Caki2 (cell line): Measurements from ENCODE around the gene HOXC12. TPM values are rescaled to one million over a fixed set of nuclear protein-coding genes. Genes with fewer than 3 reads are reported as not detected.
A peak's percentile ranks its signal among the peaks of the same experiment; 100 is the strongest.

ENCODE experiments used
- DNase-seq: peaks from one replicate; pipeline ENCODE4 v3.0.0-alpha.2; 2015; ENCODE audit warnings: low read depth
- in situ Hi-C: cut with HindIII; loops from 2 replicates; pipeline ENCODE4 v1.10.0; 2016; ENCODE audit warnings: low sequenced_read_pairs, low pct_unique_long_range_greater_than_20kb, mixed read lengths
- total RNA-seq: library from RNA; depleted of rRNA; stranded (reverse); fragments of >200 nt; shearing (Covaris generic); gene quantifications from 2 replicates; pipeline ENCODE4 v1.2.3, GENCODE V29; 2014; ENCODE audit warnings: low replicate concordance

HOXC12 gene
- total RNA-seq, 1 experiment from 2014 or later, result not detected

DNA sequence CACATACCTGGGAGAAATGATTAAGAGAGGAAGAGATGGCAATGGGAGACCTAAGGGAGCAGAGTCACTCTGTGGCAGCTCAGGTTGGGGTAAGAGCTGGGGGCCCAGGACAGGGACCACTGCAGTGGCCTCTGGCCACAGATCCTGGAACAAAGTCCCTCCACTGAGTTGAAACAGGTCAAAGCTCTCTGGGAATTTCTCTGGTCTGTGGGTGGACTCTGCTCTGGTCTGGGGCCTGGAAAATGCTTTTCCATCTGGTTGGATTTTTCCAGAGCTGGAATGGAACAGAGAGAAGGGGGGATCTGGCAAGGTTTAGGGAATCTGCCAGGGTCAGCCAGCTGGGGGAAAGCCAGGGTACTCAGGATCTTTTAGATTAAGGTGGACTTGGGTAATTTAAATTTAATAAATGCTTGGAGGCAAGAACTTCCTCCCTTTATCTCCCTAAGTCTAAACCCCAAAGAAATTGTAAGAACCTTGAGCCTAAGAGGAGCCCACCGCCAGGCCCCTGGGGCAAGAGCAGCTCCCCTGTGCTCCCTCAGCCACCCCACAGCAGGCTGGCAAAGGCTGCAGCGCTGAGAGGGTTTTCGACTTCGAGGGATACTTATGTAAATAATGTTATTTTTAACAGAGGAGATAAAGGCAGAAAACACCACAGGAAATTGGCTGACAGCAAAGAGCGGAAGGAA, 34.0 kb downstream of the HOXC12 start:
- in situ Hi-C loops, result no loop called here
- DNase-seq, result no peak

DNA sequence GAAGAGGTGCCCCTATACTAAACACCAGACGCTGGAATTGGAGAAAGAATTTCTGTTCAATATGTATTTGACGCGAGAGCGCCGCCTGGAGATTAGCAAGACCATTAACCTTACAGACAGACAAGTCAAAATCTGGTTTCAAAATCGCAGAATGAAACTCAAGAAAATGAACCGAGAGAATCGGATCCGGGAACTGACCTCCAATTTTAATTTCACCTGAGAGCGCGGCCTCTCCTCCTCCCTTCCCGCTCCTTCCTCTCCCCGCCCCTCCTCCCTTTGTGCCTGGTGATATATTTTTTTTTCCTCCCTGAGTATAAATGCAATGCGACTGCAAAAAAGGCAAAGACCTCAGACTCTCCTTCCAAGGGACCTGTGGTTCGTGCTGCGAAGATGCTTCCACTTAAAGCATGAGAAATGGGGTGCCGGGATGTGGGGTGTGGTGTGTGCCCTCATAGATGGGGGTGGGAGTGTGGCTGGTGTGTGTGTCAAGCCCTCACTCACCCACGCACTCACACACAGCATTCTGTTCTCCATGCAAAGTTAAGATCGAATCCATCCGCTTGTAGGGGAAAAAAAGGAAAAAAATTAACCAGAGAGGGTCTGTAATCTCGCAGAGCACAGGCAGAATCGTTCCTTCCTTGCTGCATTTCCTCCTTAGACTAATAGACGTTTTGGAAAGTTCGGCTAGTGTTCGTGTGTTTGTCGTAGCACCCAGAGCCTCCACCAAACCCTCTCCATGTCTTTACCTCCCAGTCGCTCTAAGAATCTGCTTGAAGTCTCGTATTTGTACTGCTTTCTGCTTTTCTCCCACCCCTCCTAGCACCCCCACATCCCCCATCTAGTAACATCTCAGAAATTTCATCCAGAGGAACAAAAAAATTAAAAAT, 34.8 kb downstream of the HOXC12 start:
- DNase-seq, result no peak
- in situ Hi-C loops, result no loop called here

DNA sequence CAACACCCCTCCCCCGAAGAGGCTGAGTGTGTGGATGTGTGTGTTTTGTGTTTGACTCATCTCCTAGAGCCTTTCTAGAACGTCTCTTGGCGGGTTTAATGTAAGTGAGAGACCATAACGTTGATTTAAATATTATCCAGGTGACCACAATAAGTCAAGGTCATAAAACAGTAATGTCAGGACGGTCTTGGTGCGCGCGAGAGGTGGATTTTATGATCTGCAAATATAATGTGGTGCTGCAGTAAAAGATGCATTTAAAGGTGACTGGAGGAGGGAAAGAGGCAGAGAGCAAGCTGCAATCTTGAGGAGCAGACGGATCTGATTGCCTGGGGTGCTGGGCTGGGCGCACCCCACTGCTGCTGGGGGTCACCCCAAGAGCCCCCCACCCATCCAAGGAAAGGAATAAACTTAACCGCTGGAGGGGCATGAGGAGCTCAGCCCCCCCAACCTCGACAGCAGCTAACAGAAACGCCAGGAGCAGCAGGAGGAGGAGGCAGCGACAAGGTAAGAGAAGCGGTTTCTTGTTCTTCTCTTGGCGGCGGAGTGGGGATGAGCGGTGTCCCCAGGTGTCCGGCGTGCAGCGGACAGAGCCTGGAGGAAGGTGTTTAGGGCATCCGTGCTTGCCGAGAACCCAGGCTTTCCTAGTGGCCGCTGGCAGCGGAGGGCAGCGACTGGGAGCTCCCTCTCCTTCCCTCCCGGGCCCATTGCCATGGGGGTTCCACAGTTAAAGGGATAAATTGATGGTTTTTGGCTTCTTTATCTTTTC, 35.8 kb downstream of the HOXC12 start:
- DNase-seq, result no peak
- in situ Hi-C loops, result no loop called here

DNA sequence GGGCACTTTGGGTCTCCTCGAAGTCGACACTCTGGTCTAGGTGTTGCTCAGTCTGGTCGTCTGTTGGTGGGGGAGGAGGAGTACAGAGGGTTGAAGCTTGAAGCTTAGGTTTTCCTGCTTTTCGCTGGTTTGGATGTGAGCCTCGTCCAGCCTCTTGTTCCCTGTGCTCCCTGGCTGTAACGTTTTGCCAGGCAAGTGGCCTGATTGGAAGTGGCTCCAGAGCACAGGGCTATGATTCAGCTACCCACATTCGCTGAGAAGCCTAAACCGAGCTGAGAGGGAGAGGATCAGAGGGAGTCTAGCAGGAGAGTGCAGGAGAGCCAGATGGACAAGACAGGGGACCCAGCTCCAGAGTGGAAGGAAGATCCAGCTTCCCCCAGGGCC, 36.4 kb downstream of the HOXC12 start:
- in situ Hi-C loops, result no loop called here
- no peak for DNase-seq

DNA sequence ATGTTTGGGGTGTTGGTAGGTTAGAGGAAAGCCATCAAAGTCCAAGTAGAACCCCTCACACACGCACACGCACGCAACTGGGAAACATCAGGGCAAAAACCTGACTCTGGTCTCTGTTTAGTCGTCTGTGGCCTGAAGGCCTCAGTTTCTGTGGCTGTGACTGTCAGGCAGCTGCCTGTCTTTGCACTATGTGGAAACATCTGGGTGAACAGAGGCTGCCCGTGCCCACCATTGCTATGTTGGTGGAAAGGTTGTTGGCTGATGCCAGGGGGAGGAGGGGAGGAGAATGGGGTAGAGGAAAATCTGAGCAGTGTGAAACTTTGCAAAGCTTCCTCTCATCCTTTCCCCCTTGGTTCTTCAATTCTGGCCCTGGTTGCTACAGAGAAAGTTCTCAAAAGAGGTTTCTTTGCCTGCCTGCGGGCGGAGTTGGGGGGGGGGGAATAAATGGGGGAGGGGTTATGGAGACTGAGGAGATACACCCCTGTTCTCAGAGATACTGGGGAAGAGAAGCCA, 37.7 kb downstream of the HOXC12 start:
- in situ Hi-C loops, result no loop called here
- DNase-seq, result no peak

DNA sequence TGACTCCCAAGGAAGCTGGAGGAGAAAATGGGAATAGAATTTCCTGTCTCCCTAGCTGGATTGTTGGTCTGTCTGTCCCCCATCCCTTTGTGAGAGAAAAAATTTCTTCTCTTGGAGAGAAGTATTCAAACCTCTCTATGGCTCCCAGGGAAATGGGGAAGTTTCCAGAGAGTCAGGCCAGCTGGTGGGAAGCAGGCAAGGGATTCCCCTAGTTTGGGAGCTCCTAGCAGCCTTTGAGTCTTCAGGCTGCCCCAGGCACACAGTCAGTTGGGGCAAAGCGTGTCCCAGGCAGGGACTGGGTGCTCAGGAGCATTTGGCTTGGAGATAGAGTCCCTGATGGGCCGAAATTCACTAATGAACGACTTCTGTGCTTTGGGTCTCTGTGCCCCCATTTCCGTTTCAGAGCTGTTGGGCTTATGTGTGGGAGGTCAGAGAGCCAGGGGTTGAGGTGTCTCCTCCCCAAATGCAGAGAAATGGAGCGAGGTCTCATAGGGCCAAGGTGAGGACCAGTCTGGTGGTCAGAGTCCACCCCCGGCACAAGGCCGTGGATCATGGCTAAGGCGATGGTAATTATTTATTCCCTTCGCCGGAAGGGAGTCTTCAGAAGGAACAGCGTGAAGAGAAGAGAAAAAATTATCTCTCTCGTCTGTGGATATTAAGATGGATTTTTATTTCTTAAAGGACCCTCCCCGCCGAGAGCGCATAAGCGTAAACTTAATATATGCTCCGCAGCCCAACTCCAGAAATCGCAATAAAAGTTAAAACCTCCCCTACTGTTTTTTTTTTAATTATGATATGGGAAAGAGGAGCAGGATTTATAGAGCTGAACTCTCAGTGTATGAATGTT, 38.7 kb downstream of the HOXC12 start:
- in situ Hi-C loops, result no loop called here
- DNase-seq, result no peak

DNA sequence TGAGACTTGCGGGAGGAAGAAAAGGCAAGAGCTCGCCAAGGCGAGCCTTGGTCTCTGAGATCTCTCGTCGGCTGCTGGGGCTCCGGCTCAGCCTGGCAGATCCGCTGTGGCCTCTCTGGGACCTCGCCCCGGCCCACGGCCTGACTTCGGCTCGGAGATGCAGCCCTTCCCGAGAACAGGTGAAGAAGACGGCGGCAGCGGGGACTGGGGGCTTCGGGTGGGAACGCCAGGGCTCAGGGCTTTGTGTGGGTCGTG, 39.2 kb downstream of the HOXC12 start:
- no peak for DNase-seq

DNA sequence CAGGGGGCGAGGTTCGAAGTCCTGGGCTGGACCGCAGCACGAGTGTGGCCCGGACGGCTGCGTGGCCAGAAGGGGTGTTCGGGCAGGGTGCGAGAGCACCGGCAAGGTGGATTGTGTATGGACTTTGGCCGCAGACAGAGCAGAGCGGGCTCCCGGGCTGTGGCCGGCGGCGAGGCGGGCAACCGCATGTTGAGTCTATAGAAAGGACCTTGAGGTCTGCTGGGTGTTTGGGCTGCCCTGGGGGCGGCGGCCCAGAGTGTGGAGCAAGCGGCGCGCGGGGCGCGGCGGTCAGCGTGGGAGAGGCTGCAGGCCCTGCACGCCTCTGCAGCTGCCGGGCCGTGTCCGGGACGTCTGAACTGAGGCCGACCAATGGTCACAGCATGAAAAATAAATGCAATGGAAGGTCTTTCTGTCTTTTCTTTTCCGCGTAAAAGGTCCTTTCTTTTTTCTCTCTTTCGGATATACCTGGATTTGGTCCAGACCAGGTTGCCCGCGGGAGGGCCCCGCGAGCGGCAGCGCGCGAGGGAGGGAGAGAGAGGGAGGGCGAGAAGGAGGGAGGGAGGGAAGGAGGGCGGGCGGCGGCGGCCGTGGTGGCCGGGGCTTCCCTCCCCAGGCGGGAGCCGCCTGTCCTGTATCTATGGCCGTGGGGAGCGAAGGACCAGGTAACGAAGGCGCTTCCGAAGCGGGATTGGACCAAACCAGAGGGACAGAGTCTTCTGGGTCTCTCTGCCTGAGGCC, 39.7 kb downstream of the HOXC12 start:
- peak; percentile 70 for DNase-seq
- in situ Hi-C loops, result no loop called here

More for the DNA sequence above, 39.2 kb downstream of the HOXC12 start:
- in situ Hi-C loops, result no loop called here

DNA sequence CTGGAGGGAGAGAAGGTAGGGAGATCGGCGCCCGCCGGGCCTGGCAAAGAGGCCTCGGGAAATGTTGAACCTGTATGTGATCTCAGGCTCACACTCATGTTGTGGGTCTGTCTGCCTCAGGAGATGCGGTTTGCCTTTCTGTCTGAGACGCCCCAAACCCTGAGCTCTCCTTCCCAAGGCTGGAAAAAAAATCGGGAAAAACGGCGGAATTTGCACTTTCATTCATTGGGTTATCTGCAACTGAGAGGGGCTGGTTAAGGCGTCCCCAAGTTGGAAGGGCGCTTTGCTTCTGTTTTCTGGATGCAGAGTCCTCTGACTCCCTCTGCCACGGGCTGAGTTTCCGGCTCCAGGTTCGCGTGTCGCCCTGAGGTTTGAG, 40.3 kb downstream of the HOXC12 start:
- peak; percentile 61 for DNase-seq
- in situ Hi-C loops, result no loop called here

DNA sequence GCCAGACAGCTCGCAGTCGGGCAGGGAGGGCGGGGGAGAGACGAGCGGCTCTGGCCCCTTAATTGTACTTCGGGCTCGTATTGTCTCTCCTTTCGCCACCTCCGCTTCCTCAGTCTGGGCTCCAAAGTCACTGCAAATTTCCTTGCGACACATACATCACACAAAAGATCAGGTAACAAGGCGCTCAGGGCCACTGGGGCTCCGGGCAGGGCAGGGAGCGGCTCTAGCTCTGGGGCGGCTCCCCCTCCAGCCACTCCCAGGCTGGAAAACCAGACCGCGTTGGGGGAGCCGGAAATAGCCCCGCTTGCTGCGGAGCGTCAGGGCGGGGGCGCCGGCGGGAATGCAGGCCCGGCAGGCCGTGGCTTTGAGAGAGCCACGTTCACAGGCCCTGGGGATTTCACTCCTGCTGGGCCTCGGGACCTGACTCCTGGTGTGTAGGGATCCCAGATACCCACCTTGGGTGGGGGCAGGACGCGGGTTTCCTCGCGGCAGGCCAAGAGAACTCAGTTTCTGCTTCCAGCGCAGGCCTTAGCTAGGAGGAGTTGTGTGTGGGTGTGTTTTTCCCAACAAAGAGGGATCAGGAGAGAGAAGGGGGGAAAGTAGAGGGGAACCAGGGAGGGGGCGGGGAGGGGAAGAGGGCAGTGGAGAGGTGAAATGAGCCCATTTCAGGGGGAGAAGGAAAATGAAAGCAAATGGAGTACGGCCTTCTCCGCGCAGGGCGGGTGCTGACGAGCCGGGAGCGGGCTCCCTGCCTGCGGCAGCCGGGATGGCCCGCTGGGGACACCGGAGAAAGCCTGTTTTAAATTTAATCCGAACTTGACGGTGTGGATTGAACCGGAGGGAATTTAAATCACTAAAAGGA, 40.9 kb downstream of the HOXC12 start:
- peak; percentile 86 for DNase-seq
- in situ Hi-C loops, result no loop called here

DNA sequence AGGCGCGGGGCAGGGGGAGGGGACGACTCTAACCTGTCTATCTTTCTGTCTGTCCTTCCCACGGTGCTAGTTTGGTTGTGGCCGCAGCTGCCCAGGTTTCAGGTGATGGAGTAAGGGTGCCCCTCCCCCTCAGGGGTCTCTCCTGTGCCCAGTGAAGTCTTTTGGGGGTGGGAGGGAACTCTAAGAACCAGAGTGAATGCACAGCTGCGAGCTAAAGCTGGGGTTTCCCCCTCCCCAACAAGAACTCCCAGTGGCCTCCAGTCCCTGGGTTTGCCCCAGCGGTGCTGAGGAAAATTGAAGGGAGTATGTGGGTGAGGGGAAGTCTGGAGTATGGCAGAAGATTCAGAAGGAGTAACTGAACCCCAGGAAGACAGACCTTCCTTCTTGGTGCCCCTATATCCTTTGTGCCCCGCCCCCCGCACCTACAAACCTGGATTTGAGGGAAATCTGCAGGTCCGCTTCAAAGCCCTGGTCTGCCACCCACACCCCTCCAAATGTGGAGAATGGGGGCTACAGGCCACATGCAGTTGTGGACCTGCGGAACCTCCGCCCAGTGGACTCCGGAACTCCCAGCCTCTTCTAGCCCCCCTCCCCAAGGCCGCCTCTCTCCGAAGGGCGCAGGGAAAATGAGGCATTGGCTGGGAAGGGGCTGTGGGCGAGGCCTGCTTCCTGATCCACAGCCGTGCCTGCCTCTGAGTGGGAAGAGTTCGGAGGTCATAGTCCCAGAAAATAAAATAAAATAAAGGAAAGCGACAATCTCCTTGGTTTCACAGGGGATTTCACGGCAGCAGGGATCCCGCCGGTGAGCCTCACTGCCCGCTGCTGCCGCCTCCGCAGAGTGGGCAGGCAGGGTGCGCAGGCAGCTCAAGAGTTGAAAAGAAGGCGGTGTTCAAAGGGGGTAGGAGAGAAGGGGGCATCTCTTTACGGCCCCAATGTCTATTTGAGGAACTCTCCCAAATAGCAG, 41.8 kb downstream of the HOXC12 start:
- in situ Hi-C loops, result no loop called here
- DNase-seq, result peak; percentile 45

DNA sequence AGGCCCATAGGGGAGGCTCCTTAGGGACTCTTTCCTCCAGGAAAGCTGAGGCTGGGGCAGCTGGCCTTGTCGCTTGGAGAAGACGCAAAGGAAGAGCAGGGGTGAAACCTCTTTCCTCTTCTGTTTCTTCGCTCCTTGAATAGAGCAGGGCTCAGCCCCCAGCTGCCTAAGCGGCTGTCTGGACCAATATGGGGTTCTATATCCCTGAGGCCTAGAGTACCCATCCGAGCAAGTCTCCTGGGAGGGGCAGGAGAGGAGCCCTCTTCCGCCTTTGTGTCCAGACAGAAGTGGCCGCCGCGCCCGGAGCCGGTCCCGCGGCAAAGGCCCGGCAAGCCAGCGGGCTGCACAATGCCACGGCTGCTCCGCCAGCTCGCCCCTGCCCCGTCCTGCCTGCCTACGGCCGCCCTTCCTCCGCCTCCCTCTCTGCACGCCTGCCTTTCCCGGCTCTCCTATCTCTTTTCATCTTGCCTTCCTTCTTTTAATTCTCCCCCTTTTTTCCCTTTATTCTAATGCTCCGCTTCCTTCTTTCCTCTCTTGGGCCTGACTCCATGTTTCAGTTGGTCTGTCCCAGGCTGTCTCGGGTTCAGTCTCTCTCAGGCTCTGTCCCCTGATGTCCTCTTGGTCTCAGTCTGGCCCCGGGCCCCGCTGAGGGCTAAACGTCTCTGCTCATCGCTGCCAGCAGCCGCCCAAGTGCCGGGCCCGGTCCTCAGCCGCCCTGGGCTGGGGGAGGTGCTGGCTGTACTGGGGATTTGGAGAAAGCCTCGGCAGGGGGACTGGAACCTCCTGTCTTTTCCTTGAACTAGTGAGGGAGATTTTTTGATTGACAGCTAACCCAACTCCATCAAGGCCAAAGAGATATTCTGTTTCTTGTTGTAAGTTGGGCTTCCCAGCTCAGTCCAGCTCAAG, 42.8 kb downstream of the HOXC12 start:
- no peak for DNase-seq
- in situ Hi-C loops, result no loop called here

DNA sequence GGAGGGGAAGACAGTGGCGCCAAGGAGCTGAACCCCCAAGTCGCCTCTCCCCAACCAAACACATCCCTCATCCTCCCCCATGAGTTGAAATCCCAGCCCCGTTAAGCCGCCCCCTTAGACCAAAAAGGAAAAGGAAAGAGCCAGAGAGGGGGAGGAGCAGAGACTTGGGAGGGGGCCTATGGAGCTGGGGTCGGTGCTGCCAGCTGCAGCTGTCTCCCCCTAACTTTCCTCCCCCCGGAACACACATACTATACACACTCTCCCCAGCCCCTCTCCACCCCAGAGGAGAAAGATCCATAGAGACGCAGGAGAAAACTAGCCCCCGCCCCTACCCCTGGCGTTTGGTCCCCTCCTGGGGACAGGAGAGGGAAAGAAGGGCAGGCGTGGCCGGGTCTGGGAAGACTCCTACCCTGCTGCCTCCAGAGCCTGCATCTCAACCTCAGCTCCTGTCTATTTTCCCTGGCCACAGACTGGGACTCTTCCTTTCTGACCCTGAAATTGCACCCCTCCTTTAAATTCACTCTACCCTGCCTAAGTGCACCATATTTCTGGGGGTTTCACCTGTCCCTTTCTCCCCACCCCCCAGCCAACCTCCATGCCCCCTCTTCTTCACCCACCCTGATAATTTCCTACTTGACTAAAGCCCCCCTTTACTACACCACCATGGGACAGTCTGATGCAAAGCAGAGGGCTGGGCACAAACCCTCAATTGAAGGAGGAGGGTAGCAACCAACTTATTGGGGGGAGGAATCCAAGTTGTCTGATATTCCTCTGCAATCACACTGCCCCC, 43.6 kb downstream of the HOXC12 start:
- in situ Hi-C loops, result no loop called here
- no peak for DNase-seq

DNA sequence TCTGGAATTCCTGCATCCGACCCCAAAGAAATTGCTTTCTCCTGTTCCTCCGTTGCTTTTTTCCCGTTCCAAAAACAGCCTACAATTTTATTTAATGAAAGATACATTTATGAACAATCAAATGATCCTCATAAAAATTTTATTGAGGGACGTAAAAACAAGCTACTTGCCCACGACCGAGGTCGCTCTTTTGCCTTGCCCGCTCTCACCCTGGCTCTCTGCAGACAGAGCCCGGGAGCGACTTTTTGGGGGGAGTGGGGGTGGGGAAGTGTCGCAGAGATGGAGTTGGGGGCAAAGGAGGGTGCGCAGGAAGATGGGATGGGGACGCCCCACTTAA, 44.2 kb downstream of the HOXC12 start:
- in situ Hi-C loops, result no loop called here
- DNase-seq, result no peak
